Measurements from ENCODE around the gene LILRB3.
"Not testable (repeated sequence)": the region's sequence is repeated elsewhere in the genome, so short reads cannot be mapped to it uniquely, and the experiment has no call there.

The LILRB3 gene

DNA sequence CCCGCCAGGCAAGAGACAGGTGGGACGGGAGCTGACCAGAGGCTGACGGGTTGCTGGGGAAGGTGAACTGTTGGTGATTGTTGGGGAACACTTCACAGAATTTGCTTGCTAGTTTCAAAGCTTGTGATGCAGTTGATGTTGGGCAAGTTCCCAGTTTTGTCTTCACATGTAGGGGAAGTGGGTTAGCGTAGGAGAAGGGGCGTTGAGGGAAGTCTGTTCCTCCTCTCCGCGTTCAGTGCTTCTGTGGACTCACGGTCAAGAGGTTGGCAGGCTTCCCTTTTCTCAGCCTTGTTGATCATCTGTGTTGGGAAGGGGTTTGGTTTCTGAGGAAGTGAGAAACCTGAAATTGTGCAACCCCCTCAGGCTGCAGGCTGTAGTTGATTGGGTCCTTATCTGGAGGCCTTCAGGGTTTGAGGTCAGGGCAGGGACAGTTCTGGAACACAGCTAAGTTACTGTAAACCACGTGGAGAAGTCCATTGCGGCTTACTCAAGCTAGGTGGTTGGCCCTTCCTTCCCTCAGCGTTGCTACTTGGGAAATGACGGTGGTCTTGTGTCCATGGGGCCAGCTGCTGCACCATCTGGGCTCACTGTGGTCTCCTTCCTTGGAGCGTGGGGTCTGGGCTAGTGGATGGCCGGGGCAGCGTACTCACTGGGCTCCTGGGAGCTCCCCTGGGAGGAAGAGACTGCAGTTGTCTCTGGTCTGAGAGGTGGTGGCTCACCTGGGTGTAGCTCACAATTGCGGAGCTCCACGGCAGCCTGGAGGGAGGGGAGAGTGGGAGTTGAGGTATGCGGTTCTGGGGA, 14.6 kb downstream of the LILRB3 start:
- H3K36me3 ChIP-seq (ENCODE audit: control insufficient read depth in 1 of 2, insufficient read depth in 2 of 2, low read length in 2 of 2): peaks cover 42 to 51% of the 10 kb centered on the region in 2 donors
- no peaks in the 10 kb centered on the region for H3K9me3 ChIP-seq (ENCODE audit: control insufficient read depth in 1 of 2, low read length in 2 of 2)
- no peaks in the 10 kb centered on the region for H3K27me3 ChIP-seq (ENCODE audit: low read depth, low read length)
- peaks cover 18 to 52% of the 10 kb centered on the region in 2 donors for H3K4me1 ChIP-seq (ENCODE audit: control insufficient read depth in 1 of 2, insufficient read depth in 2 of 2, low read length in 2 of 2)
- peak overlapping the region in 1 of 2 donors; percentile 5 for H3K4me3 ChIP-seq (ENCODE audit: low read depth in 1 of 2, low read length in 2 of 2)
- peak overlapping the region; percentile 80 for H3K27ac ChIP-seq (ENCODE audit: low read length)

- Histone ChIP-seq H3K9me3 (ENCODE audit: control insufficient read depth in 1 of 2, low read length in 2 of 2) (no peaks in the 10 kb centered on the region), H3K36me3 (ENCODE audit: control insufficient read depth in 1 of 2, insufficient read depth in 2 of 2, low read length in 2 of 2) (peaks cover 48 to 57% of the 10 kb centered on the region in 2 donors), H3K27ac (ENCODE audit: low read length) (peak overlapping the region; percentile 80), H3K4me1 (ENCODE audit: control insufficient read depth in 1 of 2, insufficient read depth in 2 of 2, low read length in 2 of 2) (peaks cover 24 to 58% of the 10 kb centered on the region in 2 donors), H3K27me3 (ENCODE audit: low read depth, low read length) (no peaks in the 10 kb centered on the region), H3K4me3 (ENCODE audit: low read depth in 1 of 2, low read length in 2 of 2) (peak overlapping the region in 1 of 2 donors; percentile 5)
Measured at GRCh38 chr19:54207676-54207982, 15.2 kb downstream of the LILRB3 start.

DNA sequence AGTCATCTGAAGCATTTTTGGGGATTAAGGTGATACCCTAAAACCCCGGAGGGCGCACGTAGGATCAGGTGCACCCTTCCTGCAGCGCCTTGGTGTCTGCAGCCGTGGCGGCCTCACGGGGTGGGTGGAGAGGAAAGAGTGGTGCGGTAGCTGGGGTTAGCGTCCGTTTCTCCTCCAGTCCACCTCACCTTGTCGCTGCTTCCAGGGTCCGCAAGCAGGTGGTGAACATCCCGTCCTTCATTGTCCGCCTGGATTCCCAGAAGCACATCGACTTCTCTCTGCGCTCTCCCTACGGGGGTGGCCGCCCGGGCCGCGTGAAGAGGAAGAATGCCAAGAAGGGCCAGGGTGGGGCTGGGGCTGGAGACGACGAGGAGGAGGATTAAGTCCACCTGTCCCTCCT, 15.6 kb downstream of the LILRB3 start:
- Histone ChIP-seq H3K4me1 (ENCODE audit: control insufficient read depth in 1 of 2, insufficient read depth in 2 of 2, low read length in 2 of 2) (peaks cover 28 to 62% of the 10 kb centered on the region in 2 donors), H3K4me3 (ENCODE audit: low read depth in 1 of 2, low read length in 2 of 2) (peak overlapping the region in 1 of 2 donors; percentile 28), H3K36me3 (ENCODE audit: control insufficient read depth in 1 of 2, insufficient read depth in 2 of 2, low read length in 2 of 2) (peaks cover 52 to 61% of the 10 kb centered on the region in 2 donors), H3K27ac (ENCODE audit: low read length) (peak overlapping the region; percentile 80)
- H3K27me3 ChIP-seq (ENCODE audit: low read depth, low read length); H3K9me3 ChIP-seq (ENCODE audit: control insufficient read depth in 1 of 2, low read length in 2 of 2): not testable (repeated sequence)

GRCh38 chr19:54206831-54207177, 16.0 kb downstream of the LILRB3 start:
- Histone ChIP-seq H3K36me3 (ENCODE audit: control insufficient read depth in 1 of 2, insufficient read depth in 2 of 2, low read length in 2 of 2) (peaks cover 55 to 64% of the 10 kb centered on the region in 2 donors), H3K4me1 (ENCODE audit: control insufficient read depth in 1 of 2, insufficient read depth in 2 of 2, low read length in 2 of 2) (peaks cover 32 to 66% of the 10 kb centered on the region in 2 donors), H3K9me3 (ENCODE audit: control insufficient read depth in 1 of 2, low read length in 2 of 2) (no peaks in the 10 kb centered on the region), H3K27me3 (ENCODE audit: low read depth, low read length) (no peaks in the 10 kb centered on the region), H3K4me3 (ENCODE audit: low read depth in 1 of 2, low read length in 2 of 2) (peak overlapping the region in 1 of 2 donors; percentile 28), H3K27ac (ENCODE audit: low read length) (peak overlapping the region; percentile 59)

DNA sequence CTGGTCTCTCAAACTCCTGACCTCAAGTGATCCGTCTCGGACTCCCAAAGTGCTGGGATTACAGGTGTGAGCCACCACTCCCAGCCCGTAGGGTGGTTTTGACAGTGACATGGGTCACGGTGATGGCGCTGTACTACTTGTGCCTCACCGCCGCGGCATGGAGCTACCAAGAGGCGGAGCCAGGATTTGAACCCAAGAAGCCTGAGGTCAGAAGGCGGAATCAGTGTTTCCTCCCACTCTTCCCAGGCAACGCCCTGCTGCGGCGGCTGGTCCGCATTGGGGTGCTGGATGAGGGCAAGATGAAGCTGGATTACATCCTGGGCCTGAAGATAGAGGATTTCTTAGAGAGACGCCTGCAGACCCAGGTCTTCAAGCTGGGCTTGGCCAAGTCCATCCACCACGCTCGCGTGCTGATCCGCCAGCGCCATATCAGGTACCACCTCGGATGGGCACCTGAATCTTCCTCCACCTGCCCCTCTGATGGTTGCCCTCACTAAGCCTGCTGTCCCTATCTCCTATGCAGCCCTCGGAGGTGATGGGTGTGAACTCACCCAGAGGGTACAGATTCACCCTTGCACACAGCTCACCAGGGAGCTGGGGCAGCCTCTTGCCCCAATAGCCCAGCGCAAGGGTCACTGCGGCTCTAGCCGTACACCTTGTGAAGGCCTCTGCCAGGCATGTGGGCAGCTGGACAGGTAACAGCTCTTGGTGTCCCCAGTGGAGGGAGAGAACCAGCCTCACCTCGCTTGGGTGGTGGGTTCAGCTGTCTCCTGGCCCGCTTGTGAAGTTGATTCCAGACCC, 16.6 kb downstream of the LILRB3 start:
- Histone ChIP-seq H3K27ac (ENCODE audit: low read length) (peak overlapping the region; percentile 59), H3K4me1 (ENCODE audit: control insufficient read depth in 1 of 2, insufficient read depth in 2 of 2, low read length in 2 of 2) (peaks cover 35 to 72% of the 10 kb centered on the region in 2 donors), H3K4me3 (ENCODE audit: low read depth in 1 of 2, low read length in 2 of 2) (peak overlapping the region in 1 of 2 donors; percentile 28), H3K36me3 (ENCODE audit: control insufficient read depth in 1 of 2, insufficient read depth in 2 of 2, low read length in 2 of 2) (peaks cover 61 to 64% of the 10 kb centered on the region in 2 donors), H3K9me3 (ENCODE audit: control insufficient read depth in 1 of 2, low read length in 2 of 2) (no peaks in the 10 kb centered on the region), H3K27me3 (ENCODE audit: low read depth, low read length) (no peaks in the 10 kb centered on the region)

GRCh38 chr19:54204767-54205468, 17.9 kb downstream of the LILRB3 start:
- H3K36me3 ChIP-seq (ENCODE audit: control insufficient read depth in 1 of 2, insufficient read depth in 2 of 2, low read length in 2 of 2): peaks cover 61 to 70% of the 10 kb centered on the region in 2 donors
- peaks cover 31 to 70% of the 10 kb centered on the region in 2 donors for H3K4me1 ChIP-seq (ENCODE audit: control insufficient read depth in 1 of 2, insufficient read depth in 2 of 2, low read length in 2 of 2)
- H3K27ac ChIP-seq (ENCODE audit: low read length): no peak overlapping the region
- H3K27me3 ChIP-seq (ENCODE audit: low read depth, low read length): no peaks in the 10 kb centered on the region
- H3K4me3 ChIP-seq (ENCODE audit: low read depth in 1 of 2, low read length in 2 of 2): no peak overlapping the region
- H3K9me3 ChIP-seq (ENCODE audit: control insufficient read depth in 1 of 2, low read length in 2 of 2): no peaks in the 10 kb centered on the region

DNA sequence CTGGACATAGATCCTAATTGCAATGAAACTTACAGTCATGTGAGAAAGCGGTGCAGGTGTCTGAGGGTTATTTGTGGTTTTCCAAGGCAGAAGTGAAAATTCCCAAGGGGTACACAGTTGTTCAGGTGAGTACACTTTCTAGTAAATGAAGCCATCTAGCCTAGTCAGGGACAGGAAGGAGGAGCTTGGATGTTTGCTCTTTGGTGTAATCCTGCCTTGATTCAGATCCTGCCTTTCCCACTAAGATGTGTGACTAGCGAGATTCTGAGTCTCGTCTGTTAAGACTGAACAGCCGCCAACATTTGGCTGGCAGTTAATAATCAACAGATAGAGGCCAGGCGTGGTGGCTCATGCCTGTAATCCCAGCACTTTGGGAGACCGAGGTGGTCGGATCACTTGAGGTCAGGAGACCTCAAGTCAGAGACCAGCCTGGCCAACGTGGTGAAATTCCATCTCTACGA, 19.6 kb downstream of the LILRB3 start:
- no peak overlapping the region for H3K27ac ChIP-seq (ENCODE audit: low read length)
- H3K36me3 ChIP-seq (ENCODE audit: control insufficient read depth in 1 of 2, insufficient read depth in 2 of 2, low read length in 2 of 2): peaks cover 60 to 66% of the 10 kb centered on the region in 2 donors
- H3K4me1 ChIP-seq (ENCODE audit: control insufficient read depth in 1 of 2, insufficient read depth in 2 of 2, low read length in 2 of 2): peaks cover 18 to 55% of the 10 kb centered on the region in 2 donors
- H3K27me3 ChIP-seq (ENCODE audit: low read depth, low read length): no peaks in the 10 kb centered on the region
- H3K9me3 ChIP-seq (ENCODE audit: control insufficient read depth in 1 of 2, low read length in 2 of 2): no peaks in the 10 kb centered on the region
- peak overlapping the region; percentile 83 to 92 for H3K4me3 ChIP-seq (ENCODE audit: low read depth in 1 of 2, low read length in 2 of 2)

DNA sequence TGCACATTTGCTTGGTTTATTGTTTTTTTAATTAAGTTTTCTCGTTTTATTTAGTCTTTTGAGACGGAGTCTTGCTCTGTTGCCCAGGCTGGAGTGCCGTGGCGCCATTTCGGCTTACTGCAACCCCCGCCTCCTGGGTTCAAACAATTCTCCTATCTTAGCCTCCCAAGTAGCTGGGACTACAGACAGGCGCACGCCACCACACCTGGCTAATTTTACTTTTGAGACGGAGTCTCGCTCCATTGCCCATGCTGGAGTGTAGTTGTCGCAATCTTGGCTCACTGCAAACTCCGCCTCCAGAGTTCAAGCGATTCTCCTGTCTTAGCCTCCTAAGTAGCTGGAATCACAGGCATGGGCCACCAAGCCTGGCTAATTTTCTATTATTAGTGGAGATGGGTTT, 20.8 kb downstream of the LILRB3 start:
- H3K27me3 ChIP-seq (ENCODE audit: low read depth, low read length): no peaks in the 10 kb centered on the region
- H3K27ac ChIP-seq (ENCODE audit: low read length): peak overlapping the region; percentile 96
- H3K4me3 ChIP-seq (ENCODE audit: low read depth in 1 of 2, low read length in 2 of 2): peak overlapping the region; percentile 83 to 92
- H3K4me1 ChIP-seq (ENCODE audit: control insufficient read depth in 1 of 2, insufficient read depth in 2 of 2, low read length in 2 of 2): peaks cover 18 to 51% of the 10 kb centered on the region in 2 donors
- no peaks in the 10 kb centered on the region for H3K9me3 ChIP-seq (ENCODE audit: control insufficient read depth in 1 of 2, low read length in 2 of 2)
- peaks cover 51 to 54% of the 10 kb centered on the region in 2 donors for H3K36me3 ChIP-seq (ENCODE audit: control insufficient read depth in 1 of 2, insufficient read depth in 2 of 2, low read length in 2 of 2)

DNA sequence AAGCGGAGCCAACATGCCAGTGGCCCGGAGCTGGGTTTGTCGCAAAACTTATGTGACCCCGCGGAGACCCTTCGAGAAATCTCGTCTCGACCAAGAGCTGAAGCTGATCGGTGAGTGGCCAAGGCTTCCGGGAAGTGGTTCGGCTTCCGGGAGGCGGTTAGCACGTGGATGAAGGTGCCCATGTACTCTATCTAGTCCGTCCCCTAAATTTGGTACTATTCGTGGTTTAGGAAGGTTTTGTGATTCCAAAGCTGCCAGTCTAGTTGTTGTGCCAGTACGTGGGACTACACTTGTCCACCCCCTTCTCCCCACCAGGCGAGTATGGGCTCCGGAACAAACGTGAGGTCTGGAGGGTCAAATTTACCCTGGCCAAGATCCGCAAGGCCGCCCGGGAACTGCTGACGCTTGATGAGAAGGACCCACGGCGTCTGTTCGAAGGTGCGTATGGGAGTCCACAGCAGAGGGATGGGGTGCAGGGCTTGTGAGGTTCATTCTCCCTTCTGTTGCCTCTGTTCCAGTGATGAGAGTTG, 21.6 kb downstream of the LILRB3 start:
- Histone ChIP-seq H3K27me3 (ENCODE audit: low read depth, low read length) (no peaks in the 10 kb centered on the region), H3K36me3 (ENCODE audit: control insufficient read depth in 1 of 2, insufficient read depth in 2 of 2, low read length in 2 of 2) (peaks cover 43 to 47% of the 10 kb centered on the region in 2 donors), H3K9me3 (ENCODE audit: control insufficient read depth in 1 of 2, low read length in 2 of 2) (no peaks in the 10 kb centered on the region), H3K4me3 (ENCODE audit: low read depth in 1 of 2, low read length in 2 of 2) (peak overlapping the region; percentile 83 to 92), H3K27ac (ENCODE audit: low read length) (peak overlapping the region; percentile 96), H3K4me1 (ENCODE audit: control insufficient read depth in 1 of 2, insufficient read depth in 2 of 2, low read length in 2 of 2) (peaks cover 18 to 49% of the 10 kb centered on the region in 2 donors)

- Histone ChIP-seq H3K9me3 (ENCODE audit: control insufficient read depth in 1 of 2, low read length in 2 of 2) (no peaks in the 10 kb centered on the region), H3K4me1 (ENCODE audit: control insufficient read depth in 1 of 2, insufficient read depth in 2 of 2, low read length in 2 of 2) (peaks cover 18 to 36% of the 10 kb centered on the region in 2 donors), H3K4me3 (ENCODE audit: low read depth in 1 of 2, low read length in 2 of 2) (no peak overlapping the region), H3K27ac (ENCODE audit: low read length) (no peak overlapping the region), H3K27me3 (ENCODE audit: low read depth, low read length) (no peaks in the 10 kb centered on the region), H3K36me3 (ENCODE audit: control insufficient read depth in 1 of 2, insufficient read depth in 2 of 2, low read length in 2 of 2) (peaks cover 26 to 32% of the 10 kb centered on the region in 2 donors)
Measured at GRCh38 chr19:54199401-54199800, 23.4 kb downstream of the LILRB3 start.

DNA sequence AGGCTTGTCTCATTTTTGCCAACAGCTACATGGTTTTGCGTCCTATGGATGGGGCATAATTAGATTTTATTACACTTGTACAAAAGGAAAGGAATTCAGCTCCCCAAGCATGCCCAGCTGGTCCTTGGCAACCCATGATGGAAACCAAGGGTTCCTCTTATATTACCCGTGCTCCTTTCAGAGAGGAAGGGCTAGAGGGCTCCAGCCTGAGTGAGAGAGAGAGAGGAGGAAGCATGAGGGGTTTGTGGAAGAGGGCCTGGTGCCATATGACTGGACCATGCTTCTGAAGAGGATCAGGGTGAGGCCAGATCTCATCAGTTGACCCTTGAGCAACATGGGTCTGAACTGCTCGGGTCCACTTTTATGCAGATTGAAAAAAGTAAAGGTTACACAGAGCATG, 25.7 kb downstream of the LILRB3 start:
- Histone ChIP-seq H3K9me3 (ENCODE audit: control insufficient read depth in 1 of 2, low read length in 2 of 2) (no peaks in the 10 kb centered on the region), H3K36me3 (ENCODE audit: control insufficient read depth in 1 of 2, insufficient read depth in 2 of 2, low read length in 2 of 2) (peaks cover 16 to 22% of the 10 kb centered on the region in 2 donors), H3K27ac (ENCODE audit: low read length) (no peak overlapping the region), H3K4me1 (ENCODE audit: control insufficient read depth in 1 of 2, insufficient read depth in 2 of 2, low read length in 2 of 2) (peaks cover 6 to 20% of the 10 kb centered on the region in 2 donors), H3K27me3 (ENCODE audit: low read depth, low read length) (no peaks in the 10 kb centered on the region), H3K4me3 (ENCODE audit: low read depth in 1 of 2, low read length in 2 of 2) (no peak overlapping the region)

Measured in muscle layer of duodenum (tissue), 2 donors.